HG02852 (cell line): ENCODE data around the gene EMD.

Source experiments
- ATAC-seq: cut with Tn5 transposase; IDR thresholded peaks from one replicate; pipeline ENCODE4 v1.9.1; 2021; ENCODE audit warnings: mild to moderate bottlenecking, moderate library complexity; ENCODE audit not compliant: unreplicated experiment

Gene EMD

GRCh38 chrX:154412468-154412867 lies 33.4 kb downstream of the EMD start:
- no peak for ATAC-seq

GRCh38 chrX:154413142-154413541 lies 34.0 kb downstream of the EMD start:
- no peak for ATAC-seq

- no peak for ATAC-seq
Observed at GRCh38 chrX:154417157-154417556, 38.1 kb downstream of the EMD start.

- no peak for ATAC-seq
Observed at GRCh38 chrX:154419189-154419588, 40.1 kb downstream of the EMD start.

GRCh38 chrX:154419688-154420401 lies 40.8 kb downstream of the EMD start:
- no peak for ATAC-seq

GRCh38 chrX:154420402-154420756 lies 41.3 kb downstream of the EMD start:
- no peak for ATAC-seq

- ATAC-seq, result no peak
Observed at GRCh38 chrX:154426916-154427770, 48.0 kb downstream of the EMD start.

- ATAC-seq, result peak; percentile 93
Observed at GRCh38 chrX:154428176-154429171, 49.4 kb downstream of the EMD start, which contains the start of gene ATP6AP1. Gene ATP6AP1 (plus strand): TSS chrX:154428677. CDS start chrX:154428693, 16 bp downstream.

- no peak for ATAC-seq
Observed at GRCh38 chrX:154429711-154430110, 50.6 kb downstream of the EMD start.

- ATAC-seq, result no peak
Observed at GRCh38 chrX:154430479-154430878, 51.4 kb downstream of the EMD start.

GRCh38 chrX:154430916-154431315 lies 51.8 kb downstream of the EMD start:
- ATAC-seq, result no peak
